ENCODE measurements around the gene MRPS5.

DNA sequence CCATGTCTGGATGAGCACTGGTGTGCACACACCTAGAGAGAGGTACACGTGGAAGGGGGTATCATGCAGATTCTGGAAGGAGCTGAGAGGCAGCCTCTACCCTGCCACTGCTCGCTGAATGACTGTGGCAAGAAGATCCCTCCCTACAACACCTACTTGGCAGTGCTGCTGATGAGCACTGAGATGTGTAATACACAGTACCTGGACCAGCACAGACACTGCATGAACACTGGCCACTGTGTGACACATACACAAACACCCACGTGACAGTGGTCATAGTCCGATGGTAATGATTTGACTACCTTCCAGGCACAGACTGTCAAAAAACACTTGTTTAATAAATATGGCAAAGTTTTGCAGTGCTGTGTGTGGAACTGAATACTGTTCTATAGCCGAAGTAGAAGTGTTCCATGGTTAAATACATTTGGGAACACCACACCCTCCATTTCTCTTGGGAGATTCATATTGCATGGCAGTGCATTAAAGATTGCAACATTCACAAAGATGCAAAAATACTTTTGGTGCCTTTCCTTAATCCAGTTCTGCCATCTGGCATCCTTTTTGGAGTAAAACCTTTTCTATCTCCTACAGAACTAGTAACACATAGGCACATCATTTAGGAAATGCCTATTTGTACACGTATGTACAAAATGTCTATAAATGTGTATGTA is 29.6 kb downstream of the MRPS5 start:
- no peak for TF ChIP-seq CTCF (IDR thresholded peaks at IDR 0.05)
- TF ChIP-seq POLR2A (IDR thresholded peaks at IDR 0.05) = no peak
- no peak for TF ChIP-seq POLR2AphosphoS5 (IDR thresholded peaks at IDR 0.05; ENCODE audit: insufficient read depth in 1 of 2, low read depth in 1 of 2)

Measured in vagina (tissue), 2 donors.